GM19043 (cell line): ENCODE results near the gene COL20A1.

Experiments used
- ATAC-seq: cut with Tn5 transposase; IDR thresholded peaks from one replicate; pipeline ENCODE4 v1.9.1; 2021; ENCODE audit warnings: low read depth; ENCODE audit not compliant: unreplicated experiment

COL20A1 gene

GRCh38 chr20:63260521-63260920 is 32.5 kb upstream of the COL20A1 start:
- no peak for ATAC-seq

GRCh38 chr20:63261060-63261794 is 31.8 kb upstream of the COL20A1 start:
- ATAC-seq = no peak

DNA sequence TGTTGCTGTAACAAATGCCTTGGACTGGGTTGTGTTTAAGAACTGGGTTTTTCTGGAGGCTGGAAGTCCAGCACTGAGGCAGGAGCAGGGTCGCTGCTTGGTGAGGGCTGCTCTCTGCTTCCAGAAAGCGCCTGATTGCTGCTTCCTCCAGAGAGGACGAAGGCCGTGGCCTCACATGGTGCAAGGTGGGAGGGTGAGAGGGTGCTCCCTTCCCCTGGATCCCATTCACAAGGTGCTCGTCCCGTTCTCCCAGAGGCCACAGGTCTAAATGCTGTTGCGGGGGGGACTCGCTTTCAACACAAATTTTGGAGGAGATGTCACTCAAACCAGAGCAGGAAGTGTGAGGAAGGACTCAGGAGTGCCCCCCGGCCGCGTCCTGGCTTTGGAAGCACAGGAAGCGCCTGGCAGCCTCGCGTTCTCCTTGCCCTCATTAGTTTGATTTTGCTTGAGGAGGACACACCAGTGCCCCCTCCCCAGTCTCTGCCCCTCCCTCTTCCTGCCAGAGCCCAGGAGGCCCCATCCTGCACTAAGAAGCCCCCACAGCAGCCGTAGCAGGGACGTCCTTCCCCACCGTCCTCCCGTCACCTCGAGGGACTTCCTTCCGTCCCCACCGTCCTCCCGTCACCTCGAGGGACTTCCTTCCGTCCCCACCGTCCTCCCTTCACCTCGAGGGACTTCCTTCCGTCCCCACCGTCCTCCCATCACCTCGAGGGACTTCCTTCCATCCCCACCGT is 31.0 kb upstream of the COL20A1 start:
- no peak for ATAC-seq

GRCh38 chr20:63262836-63263235 is 30.1 kb upstream of the COL20A1 start:
- ATAC-seq = no peak

- ATAC-seq = no peak
These were observed 29.0 kb upstream of the COL20A1 start for GRCh38 chr20:63264000-63264399.

- ATAC-seq = no peak
These were observed 28.5 kb upstream of the COL20A1 start for GRCh38 chr20:63264519-63264918.

- ATAC-seq = no peak
These were observed 27.0 kb upstream of the COL20A1 start for GRCh38 chr20:63265891-63266515.

DNA sequence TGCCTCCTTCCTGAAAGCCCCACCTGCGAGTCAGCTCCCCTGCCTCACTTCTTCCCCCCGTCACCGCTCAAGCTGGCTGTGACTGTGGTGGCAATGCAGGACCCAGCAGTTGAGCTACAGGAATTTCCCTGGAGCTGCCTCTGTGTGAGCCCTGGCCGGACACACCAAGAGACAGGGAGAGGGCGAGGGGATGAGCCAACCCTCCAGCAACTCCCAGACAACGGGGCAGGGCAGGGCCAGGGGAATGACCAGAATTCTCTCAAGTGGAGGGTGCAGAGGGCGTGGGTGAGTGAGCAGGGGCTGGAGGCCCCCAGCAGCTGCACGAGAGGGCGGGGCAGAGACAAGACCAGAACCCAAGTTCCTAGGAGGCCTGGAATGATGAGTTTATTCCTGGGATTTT is 25.3 kb upstream of the COL20A1 start:
- no peak for ATAC-seq

DNA sequence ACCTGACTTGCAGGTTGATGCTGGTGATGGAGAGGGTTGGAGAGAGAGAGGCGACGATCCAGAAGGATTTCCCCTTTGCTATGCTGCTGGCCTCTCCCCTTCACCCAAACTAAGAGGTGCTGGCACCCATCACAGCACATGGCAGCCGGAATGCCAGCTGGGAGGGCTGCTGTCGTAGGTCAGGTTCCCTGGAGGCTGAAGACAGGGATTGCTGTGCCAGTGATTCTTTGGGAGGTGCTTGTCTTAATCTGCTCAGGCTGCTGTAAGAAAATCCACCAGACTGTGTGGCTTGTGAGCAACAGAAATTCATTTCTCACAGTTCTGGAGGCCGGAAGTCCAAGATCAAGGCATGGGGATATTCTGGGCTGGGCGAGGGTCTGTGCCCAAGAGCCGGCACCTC is 24.7 kb upstream of the COL20A1 start:
- no peak for ATAC-seq

GRCh38 chr20:63268671-63269439 is 24.1 kb upstream of the COL20A1 start:
- no peak for ATAC-seq

DNA sequence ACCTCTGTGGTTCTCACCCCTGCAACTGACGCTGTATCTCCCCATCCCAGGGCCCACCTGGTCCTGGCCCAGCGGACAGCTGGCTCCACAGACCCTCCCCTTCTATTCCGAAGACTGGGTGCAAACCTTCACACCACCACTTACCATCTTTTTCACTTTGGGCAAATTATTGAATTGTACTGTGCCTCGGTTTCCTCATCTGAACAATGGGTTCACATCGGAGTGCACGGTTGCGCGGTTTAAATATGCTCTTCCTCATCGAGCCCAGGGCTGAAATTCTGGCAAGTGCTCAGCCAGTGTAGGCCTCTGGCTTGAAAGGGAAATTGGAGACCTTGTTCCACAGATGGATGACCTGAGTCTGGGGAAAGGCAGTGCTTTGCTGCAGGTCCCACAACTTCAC is 23.3 kb upstream of the COL20A1 start:
- no peak for ATAC-seq

GRCh38 chr20:63270606-63271325 is 22.2 kb upstream of the COL20A1 start:
- ATAC-seq = no peak

GRCh38 chr20:63272105-63273058 is 20.6 kb upstream of the COL20A1 start, which contains the start of gene ARFGAP1:
ARFGAP1 (plus strand) TSS chr20:63272813; CDS start chr20:63275581, 2,768 bp downstream.
- ATAC-seq = peak; percentile 90

DNA sequence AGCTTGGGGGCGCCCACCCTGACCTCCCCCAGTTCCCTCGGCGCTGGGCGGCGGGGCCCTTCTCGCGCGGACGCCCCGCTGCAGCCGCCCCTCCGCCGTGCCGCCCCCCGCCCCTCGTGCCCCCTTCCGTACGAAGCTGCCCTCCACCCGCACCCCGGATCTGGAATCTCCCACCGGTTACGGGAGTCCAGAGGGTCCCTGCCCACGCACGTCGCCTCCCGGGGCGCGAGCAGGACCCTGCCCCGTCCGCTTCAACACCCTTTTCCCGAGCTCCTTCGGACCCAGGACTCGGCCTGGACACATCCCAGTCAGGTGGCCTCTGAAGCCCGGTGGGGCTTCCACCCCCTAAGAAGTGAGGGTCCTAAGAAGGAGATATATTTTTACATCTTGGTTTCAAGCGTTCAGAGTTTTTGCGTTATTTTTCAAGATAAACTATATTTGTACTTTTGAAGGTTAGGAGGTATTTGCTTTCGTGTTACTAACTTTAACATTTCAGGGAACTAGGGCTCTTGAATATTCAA is 19.9 kb upstream of the COL20A1 start:
- ATAC-seq = no peak

- no peak for ATAC-seq
These were observed 19.2 kb upstream of the COL20A1 start for GRCh38 chr20:63273635-63274380.

DNA sequence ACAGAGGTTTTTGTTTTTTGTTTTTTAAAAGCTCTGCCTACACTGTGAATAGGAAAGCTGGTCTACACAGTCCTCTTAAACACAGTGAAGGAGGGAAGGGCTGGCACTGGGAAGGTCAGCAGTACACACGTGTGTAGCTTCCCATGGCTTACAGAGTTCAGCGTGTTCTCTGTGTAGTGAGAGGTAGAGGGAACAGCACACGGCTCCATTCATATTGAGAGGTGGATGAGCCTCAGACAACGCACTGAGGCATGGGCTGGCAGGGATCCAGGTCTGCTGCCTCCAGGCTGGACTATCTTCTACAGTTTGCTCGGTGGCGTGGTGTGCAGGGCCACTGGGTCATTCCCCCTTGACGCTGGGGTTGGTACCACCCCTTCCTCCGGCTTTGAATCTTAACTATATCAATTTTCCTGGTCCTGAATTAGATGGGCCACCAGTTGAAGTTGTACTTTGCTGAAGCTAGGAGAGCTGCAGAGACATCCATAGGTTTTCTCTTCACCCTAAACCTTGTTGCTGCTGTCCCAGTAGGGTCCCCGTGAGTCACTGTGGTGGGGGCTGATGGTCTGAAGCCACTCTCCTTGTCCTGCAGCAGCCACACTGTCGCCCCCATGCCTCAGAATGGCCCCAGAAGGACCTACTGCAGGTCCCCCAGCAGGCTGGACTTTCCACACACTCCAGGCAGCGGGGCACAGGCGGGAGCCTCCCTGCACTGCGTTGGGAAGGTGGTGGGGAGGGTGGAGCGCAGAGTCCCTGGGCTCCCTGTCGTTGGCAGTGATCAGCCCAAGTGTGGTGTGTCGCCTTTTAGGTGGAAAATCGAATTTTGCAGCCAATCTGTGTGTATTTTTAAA is 18.4 kb upstream of the COL20A1 start:
- ATAC-seq = no peak

GRCh38 chr20:63275825-63276224 is 17.2 kb upstream of the COL20A1 start:
- no peak for ATAC-seq
